Embryonic facial prominence (tissue), 1 donor: ENCODE results near the gene F10.
"Not testable (repeated sequence)": the region's sequence is repeated elsewhere in the genome, so short reads cannot be mapped to it uniquely, and the experiment has no call there.

Experiments used
- DNase-seq: peaks from one replicate; pipeline ENCODE4 v3.0.0-alpha.2; 2016; ENCODE audit errors: extremely low spot score

F10 gene

GRCh38 chr13:113102302-113102701 is 20.3 kb upstream of the F10 start:
- DNase-seq = not testable (repeated sequence)

DNA sequence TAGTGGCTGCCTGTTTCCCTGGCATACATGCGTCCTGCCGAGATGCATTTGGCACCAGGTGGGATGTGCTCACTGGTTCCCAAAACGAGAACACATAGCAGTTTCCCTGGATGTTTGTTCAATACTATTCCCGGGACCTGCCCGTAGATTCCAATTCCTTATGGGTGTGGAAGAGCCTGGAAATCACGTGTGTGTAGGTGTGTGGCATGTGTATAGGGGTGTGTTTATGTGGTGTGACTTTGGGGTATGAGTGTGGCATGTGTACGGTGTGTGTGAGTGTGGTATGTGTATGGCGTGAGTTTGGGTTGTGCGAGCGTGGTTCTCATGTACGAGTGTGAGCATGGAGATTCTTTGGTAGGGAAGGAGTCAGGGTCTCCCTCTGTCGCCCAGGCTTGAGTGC is 19.9 kb upstream of the F10 start:
- DNase-seq = no peak

DNA sequence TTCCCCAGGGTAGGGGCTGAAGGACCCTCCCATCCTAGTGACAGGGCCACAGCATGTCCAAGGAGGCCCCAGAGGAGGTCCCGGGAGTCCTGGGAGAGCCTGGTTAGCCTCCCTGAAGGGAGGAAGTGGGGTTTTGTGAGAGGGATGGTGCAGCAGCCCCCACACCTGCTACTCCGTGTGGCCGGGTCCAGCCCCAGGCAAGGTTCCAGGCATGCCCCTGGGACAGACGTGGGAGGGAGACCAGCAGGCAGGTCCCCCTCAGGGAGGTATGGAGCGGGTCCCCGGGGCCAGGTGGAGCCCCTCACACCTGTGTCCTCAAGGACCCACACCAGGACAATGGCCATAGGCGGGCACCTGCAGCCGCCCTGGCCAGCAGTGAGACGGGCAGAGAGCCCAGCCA is 19.0 kb upstream of the F10 start:
- DNase-seq = no peak

- no peak for DNase-seq
These were observed 17.3 kb upstream of the F10 start, which contains the start of gene F7 for GRCh38 chr13:113105032-113105920. F7 (plus strand) TSS chr13:113105791; CDS start chr13:113105842, 51 bp downstream.

DNA sequence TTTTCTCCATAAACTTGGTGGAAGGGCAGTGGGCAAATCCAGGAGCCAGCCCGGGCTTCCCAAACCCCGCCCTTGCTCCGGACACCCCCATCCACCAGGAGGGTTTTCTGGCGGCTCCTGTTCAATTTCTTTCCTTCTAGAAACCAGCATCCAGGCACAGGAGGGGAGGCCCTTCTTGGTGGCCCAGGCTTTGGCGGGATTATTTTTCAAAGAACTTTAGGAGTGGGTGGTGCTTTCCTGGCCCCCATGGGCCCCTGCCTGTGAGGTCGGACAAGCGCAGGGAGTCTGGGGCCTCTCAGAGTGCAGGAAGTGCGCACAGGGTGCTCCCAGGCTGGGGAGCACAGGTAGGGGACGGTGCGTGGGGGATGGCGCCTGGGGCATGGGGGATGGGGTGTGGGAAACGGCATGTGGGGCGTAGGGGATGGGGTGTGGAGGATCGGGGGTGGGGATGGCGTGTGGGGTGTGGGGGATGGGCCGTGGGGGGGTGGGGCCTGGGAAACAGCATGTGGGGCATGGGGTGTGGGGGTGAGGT is 16.6 kb upstream of the F10 start:
- DNase-seq = no peak

- DNase-seq = no peak
These were observed 15.8 kb upstream of the F10 start for GRCh38 chr13:113106711-113107351.

DNA sequence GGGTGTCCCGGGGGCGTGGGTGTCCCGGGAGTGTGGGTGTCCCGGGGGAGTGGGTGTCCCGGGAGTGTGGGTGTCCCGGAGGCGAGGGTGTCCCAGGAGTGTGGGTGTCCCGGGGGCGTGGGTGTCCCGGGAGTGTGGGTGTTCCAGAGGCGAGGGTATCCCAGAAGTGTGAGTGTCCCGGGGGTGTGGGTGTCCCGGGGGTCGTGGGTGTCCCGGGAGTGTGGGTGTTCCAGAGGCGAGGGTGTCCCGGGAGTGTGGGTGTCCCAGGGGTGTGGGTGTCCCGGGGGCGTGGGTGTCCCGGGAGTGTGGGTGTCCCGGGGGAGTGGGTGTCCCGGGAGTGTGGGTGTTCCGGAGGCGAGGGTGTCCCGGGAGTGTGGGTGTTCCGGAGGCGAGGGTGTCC is 14.1 kb upstream of the F10 start:
- not testable (repeated sequence) for DNase-seq

DNA sequence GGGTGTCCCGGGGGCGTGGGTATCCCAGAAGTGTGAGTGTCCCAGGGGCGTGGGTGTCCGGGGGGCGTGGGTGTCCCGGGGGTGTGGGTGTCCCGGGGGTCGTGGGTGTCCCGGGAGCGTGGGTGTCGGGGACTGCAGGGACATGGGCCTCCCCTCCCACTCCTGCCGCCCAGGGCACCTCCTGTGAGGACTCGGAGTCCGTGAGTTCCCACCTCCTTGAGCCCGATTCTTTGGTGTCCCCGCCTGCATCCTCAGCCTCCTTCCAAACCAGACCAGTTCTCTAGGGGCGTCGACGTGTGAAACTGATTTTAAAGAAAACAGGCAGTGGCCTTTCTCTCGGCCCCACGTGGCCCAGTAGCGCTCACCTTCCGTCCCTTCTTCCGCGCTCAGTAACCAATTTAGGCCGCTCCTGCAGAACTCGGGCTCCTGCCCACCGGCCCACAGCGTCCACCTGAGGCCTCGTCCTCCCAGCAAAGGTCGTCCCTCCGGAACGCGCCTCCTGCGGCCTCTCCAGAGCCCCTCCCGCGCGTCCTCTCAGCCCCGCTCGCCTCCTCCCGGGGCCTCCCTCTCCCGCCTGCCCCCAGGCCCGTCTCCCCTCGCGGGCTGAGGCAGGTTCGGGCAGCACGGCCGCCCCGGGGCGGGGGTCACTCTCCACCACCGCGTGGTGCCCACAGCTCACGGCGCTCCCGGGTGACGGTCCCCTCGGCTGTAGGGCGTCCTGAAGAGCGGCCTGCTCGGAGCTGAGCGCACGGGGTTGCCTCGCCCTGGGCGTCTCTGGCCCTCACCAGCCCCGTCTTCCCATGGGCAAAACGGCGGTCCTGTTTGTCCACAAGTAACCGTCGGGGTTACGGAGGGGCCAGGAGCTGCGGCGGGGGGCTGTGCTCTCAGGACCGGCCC is 13.2 kb upstream of the F10 start:
- DNase-seq = no peak

DNA sequence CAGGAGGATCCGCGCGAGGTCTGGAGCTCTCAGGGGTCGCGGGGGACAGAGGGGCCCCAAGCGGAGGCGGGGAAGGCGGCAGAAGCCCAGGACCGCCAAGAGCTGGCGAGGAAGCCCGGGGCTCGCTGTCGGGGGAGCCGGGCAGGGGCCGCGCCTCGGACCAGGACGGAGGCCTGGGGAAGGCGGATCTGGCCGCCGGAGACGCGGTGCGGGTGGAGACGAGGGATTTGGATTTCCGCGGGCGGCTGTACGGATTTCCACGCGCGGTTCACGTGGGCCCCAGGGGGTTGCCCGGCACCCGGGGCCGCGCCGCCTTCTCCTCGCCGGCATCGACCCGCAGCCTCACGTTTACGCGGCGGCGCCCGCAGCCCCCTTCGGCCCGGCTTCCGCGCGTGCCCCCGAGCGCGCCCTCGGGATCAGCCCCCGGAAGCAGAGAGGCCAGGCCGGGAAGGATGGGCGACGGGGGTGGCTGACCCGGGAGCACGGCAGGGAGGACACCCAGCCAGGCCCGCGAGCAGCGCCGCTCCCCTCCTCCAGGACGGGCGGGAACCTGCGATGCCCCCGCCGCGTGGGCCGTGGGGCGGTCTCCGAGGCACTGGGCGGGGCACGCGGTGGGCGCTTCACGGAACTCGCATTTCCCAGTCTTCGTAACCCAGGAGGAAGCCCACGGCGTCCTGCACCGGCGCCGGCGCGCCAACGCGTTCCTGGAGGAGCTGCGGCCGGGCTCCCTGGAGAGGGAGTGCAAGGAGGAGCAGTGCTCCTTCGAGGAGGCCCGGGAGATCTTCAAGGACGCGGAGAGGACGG is 12.3 kb upstream of the F10 start:
- no peak for DNase-seq

- DNase-seq = no peak
These were observed 11.7 kb upstream of the F10 start for GRCh38 chr13:113110852-113111315.

DNA sequence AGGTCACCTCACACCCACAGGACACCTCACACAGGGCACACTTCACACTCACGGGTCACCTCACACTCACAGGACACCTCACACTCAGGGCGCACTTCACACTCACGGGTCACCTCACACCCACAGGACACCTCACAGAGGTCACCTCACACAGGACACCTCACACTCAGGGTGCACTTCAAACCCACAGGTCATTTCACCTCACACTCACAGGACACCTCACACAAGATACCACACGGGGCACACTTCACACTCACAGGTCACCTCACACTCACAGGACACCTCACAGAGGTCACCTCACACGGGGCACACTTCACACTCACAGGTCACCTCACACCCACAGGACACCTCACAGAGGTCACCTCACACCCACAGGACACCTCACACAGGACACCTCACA is 10.8 kb upstream of the F10 start:
- DNase-seq = not testable (repeated sequence)

GRCh38 chr13:113112475-113112874 is 10.1 kb upstream of the F10 start:
- DNase-seq = not testable (repeated sequence)

- DNase-seq = no peak
These were observed 9.4 kb upstream of the F10 start for GRCh38 chr13:113112893-113113845.

DNA sequence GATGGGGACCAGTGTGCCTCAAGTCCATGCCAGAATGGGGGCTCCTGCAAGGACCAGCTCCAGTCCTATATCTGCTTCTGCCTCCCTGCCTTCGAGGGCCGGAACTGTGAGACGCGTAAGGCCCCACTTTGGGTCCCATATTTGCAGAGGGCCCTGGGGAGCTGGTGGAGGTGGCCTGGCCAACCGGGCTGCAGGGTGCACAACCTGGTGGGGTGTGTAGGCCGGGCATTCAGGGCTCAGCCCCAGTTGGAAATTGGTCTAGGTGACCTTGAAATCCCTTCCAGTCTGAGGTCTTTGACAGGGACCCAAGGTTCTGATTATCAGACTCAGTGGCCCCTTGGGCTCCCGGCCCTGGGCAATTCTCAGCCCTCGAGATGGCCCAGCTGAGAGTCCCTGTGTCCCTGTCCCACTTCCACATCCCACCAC is 8.7 kb upstream of the F10 start:
- no peak for DNase-seq

DNA sequence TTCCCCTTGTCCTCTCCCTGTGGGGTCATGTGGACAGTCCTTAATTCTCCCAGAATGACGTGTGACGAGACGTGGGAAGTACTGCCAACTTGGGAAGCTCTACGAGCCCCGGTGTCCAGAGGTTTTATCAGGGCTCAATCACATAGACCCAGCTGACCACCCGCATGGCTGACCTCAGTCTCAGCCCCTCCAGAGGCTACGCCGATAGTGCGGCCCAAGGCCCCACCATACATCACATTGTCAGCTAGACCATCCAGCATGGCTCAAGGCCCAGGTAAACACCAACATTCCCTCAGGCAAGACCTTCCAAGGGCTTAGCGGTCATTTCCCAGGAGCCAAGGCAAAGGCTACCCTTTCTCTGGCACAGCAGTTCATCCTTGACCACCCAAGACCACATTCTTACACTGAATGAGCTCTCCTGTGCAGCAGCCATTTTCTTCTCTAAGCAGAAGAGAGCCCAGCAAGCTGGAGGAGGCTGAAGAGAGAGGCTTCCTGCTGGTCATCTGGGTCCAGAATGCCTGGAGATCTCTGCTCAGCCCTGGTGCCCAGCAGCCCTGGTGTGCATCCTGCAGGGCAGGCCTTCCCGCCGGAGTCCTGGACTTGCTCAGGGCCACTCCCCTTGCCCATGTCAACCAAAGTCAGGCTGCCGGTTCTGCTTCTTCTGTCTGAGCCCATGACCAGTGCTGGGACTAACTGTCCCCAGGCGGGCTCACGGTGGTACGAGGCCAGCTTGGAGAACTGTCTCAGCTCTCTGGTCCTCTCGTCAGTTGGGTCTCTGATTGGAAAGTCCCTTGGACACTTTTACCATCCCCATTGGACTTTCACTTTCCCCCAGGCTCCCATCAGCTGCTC is 7.9 kb upstream of the F10 start:
- DNase-seq = no peak

GRCh38 chr13:113115363-113116205 is 7.0 kb upstream of the F10 start:
- DNase-seq = no peak

- DNase-seq = no peak
These were observed 6.3 kb upstream of the F10 start for GRCh38 chr13:113116206-113116800.
